Fibroblast of mammary gland (primary cell): ENCODE measurements around the gene ARHGEF17.

Experiments used
- DNase-seq: peaks from one replicate; pipeline ENCODE4 v3.0.0-alpha.2; 2010; ENCODE audit warnings: low read depth
- H3K4me3 ChIP-seq: 2 replicates; pipeline ENCODE4 v1.5.1; 2011; ENCODE audit warnings: low read depth, mild to moderate bottlenecking, low read length, moderate library complexity; ENCODE audit not compliant: control insufficient read depth
- TF ChIP-seq, protein P1 (sequence below): conservative IDR thresholded peaks from 2 replicates; pipeline ENCODE4 v1.5.1; 2011; ENCODE audit warnings: low read depth, low read length, inconsistent platforms; ENCODE audit not compliant: control insufficient read depth, insufficient read depth

ARHGEF17 gene

DNA sequence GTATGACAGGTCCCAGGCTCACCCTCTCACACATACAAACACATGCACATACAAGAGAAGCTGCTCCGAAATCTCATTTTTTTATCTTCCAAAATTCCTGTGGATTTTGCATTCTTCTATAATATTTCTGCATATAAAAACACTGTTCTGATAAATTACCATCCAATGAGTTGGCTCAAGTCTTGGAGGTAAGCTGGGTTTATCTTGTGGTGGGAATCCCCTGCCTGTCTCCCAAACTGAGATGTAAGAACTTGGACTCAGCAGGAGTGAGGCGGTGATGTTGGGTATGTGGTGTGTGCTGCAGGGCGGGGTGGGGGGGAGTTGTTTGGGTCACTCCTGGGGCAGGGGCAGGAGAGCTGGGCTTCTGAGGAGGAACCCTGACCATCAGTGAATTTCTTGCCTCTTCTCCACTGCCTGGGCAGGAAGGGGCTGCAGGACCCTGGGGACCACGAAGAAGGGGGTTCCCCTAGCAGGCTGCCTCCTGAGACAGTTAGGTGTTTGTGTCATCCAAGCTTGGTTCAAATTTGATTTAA is 42.7 kb upstream of the ARHGEF17 start:
- no peak for DNase-seq
- TF ChIP-seq, protein P1, sequence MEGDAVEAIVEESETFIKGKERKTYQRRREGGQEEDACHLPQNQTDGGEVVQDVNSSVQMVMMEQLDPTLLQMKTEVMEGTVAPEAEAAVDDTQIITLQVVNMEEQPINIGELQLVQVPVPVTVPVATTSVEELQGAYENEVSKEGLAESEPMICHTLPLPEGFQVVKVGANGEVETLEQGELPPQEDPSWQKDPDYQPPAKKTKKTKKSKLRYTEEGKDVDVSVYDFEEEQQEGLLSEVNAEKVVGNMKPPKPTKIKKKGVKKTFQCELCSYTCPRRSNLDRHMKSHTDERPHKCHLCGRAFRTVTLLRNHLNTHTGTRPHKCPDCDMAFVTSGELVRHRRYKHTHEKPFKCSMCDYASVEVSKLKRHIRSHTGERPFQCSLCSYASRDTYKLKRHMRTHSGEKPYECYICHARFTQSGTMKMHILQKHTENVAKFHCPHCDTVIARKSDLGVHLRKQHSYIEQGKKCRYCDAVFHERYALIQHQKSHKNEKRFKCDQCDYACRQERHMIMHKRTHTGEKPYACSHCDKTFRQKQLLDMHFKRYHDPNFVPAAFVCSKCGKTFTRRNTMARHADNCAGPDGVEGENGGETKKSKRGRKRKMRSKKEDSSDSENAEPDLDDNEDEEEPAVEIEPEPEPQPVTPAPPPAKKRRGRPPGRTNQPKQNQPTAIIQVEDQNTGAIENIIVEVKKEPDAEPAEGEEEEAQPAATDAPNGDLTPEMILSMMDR: no peak
- H3K4me3 ChIP-seq: no peak overlapping the region

DNA sequence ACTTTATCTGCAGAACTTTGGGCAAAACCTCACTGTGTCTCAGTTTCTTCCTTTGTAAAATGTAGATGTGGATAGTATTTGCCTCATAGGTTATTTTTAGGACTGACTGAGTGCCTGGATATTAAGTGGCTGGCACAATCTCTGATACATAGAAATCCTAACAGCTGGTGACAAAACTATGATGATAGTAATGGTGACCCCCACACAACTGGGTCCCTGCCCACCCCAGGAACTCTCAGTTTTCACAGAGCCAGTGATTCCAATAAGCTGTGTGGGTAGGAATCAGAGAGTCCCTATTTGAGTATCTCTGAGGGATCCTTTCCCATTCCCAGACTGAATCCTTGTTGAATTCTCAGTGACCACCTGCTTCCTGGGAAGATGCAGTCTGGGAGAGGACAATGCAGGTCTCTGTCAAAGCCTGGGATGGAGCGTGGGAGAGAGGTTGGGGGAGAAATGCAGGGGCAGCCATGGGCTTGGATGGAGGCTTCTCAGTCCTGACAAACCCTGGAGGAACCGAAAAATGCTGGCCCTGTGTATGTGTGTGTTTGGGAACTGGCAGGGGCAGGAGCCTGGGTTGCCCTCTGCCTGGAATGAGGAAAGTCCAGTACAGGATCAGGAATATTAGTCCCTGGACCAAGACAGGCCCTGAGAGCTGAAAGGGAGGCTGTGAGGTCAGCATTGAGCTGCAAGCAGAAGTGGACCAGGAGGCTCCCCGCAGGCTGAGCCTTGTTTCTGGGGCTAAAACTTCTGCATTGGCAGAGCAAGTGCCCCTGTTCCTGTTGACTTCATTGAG is 42.0 kb upstream of the ARHGEF17 start:
- TF ChIP-seq, protein P1: no peak
- DNase-seq: no peak

DNA sequence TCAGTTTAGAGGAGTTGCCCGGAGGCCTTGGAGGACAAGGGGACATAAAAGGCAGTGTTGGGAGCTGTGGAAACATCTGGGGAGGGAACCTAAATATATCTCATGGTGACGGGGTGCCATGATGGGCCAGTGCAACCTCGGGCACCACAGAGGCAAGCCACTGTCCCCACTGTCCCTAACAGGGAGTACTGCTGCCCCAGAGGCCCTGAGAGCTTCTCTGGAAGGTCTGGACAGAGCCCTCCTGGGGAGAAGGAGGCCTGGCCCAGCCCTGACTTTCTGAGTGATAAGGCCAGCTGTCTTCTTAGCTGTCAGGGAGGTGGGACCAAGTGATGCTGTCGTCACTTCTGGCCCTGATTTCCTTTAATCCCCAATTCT is 41.4 kb upstream of the ARHGEF17 start:
- DNase-seq: no peak
- no peak overlapping the region for H3K4me3 ChIP-seq
- TF ChIP-seq, protein P1: no peak

More for the DNA sequence above, 42.0 kb upstream of the ARHGEF17 start:
- H3K4me3 ChIP-seq: no peak overlapping the region

DNA sequence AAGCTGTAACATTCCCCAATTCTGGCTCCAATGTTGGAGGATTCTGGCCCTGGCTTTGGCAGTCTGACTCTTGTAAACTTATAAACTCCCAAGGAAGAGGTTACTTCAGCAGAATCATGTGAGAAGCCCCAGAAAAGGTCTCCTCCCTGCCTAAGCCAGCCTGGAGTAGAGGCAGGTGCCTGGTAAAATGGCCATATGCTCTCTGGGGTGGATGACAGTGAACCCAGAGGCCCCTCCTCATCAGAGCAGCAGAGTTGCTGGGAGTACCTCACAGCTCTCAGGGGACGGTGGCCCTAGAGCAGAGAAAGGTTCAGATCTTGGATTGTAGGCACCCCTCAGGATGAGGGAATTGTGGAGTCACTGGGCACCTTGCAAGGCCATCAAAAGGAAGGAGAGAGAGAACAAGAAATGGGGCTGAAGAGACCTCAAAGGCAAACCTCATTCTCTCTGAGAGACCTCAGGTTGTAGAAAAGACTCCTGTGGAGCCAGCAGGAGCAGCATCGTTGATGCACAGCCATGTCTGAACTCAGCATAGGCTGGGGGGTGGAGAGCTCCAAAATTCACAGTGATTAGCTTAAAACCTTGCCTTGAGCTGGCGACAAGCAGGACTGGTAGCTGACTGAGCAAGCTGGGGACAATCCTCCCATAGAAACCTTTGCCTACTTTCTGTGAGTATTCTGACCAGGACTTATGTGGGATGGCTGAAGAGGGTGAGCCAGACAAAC is 40.8 kb upstream of the ARHGEF17 start:
- no peak for DNase-seq
- TF ChIP-seq, protein P1: no peak
- no peak overlapping the region for H3K4me3 ChIP-seq

DNA sequence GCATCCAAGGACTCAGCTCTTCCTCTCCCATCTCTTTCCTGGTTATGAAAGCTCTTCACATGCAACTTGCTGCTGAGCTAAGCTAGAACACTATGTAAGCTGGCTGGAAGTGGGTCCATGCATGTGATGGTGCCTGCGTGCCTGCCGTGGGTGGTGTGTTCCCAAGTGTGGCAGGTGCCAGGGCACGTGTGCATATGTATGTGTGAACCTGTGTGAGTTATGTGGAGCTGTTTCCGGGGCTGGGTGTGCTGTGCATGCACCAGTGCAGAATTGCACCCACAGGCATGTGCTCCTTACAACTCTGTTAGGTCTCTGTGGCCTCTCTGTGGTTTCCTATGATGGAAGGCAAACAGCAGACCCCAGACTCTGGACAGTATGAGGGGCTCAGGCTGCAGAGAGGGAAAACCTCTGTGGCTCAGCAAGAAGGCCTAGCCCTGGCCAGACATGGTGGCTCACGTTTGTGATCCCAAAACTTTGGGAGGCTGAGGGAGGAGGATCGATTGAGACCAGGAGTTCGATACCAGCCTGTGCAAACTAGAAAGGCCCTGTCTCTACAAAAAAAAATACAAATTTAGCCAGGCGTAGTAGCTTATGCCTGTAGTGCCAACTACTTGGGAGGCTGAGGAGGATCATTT is 40.1 kb upstream of the ARHGEF17 start:
- no peak overlapping the region for H3K4me3 ChIP-seq
- TF ChIP-seq, protein P1: no peak
- DNase-seq: no peak

DNA sequence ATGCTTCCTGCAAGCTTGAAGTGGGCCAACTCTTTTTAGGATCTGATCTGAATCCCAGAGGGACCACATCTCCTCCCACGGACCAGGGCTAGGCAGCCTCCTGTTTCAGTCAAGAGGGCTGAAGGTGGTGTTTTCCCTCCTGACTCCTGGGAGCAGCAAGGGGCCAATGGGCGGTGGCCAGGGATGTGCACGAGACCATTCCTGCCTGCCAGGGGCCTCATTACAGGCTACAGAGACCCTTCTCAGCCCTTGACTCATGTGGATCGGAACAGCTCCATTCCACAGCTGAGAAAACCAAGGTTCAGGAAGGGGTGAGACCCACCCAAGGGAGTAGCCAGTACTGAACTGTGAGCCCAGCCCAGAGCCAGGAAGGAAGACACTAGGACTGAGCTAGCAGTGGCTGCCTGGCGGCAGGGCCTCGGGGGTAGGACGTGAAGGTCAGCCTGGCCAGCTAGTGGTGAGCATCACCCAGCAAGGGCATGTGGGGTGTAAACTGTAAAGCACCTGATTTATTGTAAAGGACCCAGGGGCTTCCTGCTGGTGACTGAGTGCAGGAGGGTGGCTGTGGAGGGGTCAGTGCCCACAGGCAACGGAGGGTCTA is 39.3 kb upstream of the ARHGEF17 start:
- DNase-seq: no peak
- H3K4me3 ChIP-seq: no peak overlapping the region
- TF ChIP-seq, protein P1: no peak
